Mononuclear cell (primary cell): ENCODE measurements around the gene RAD51B. TPM values are rescaled to one million over a fixed set of nuclear protein-coding genes. Genes with fewer than 3 reads are reported as not detected.

ENCODE experiments used
- H3K27me3 ChIP-seq: 2 replicates; pipeline ENCODE4 v1.6.0; 2011; ENCODE audit warnings: low read length, control low read depth; ENCODE audit not compliant: insufficient read depth
- H3K4me1 ChIP-seq: 2 replicates; pipeline ENCODE4 v1.5.1; 2011; ENCODE audit warnings: mild to moderate bottlenecking, low read length, control low read depth; ENCODE audit not compliant: insufficient read depth
- H3K4me3 ChIP-seq: 2 replicates; pipeline ENCODE4 v1.5.1; 2011; ENCODE audit warnings: mild to moderate bottlenecking, low read length, moderate library complexity
- H3K9me3 ChIP-seq: 2 replicates; pipeline ENCODE4 v1.5.1; 2011; ENCODE audit warnings: low read depth, mild to moderate bottlenecking, control low read depth, low read length
- total RNA-seq: library from RNA; depleted of rRNA; stranded (reverse); fragments of >200 nt; gene quantifications from one replicate; pipeline ENCODE4 v1.2.3, GENCODE V29; 2012

The RAD51B gene
- total RNA-seq, 1 donor = 21.4 TPM

- H3K9me3 ChIP-seq = no peaks in the 10 kb centered on the region
- no peaks in the 10 kb centered on the region for H3K27me3 ChIP-seq
- H3K4me1 ChIP-seq = peaks cover 6% of the 10 kb centered on the region
- H3K4me3 ChIP-seq = no peak overlapping the region
Measured at GRCh38 chr14:68665792-68666204, 846.2 kb downstream of the RAD51B start.

GRCh38 chr14:68666236-68666635 lies 846.7 kb downstream of the RAD51B start:
- H3K4me3 ChIP-seq = no peak overlapping the region
- H3K9me3 ChIP-seq = no peaks in the 10 kb centered on the region
- peaks cover 6% of the 10 kb centered on the region for H3K4me1 ChIP-seq
- no peaks in the 10 kb centered on the region for H3K27me3 ChIP-seq

- Histone ChIP-seq H3K4me3 (no peak overlapping the region), H3K4me1 (peaks cover 6% of the 10 kb centered on the region), H3K27me3 (no peaks in the 10 kb centered on the region), H3K9me3 (no peaks in the 10 kb centered on the region)
Measured at GRCh38 chr14:68666899-68667298, 847.3 kb downstream of the RAD51B start.

DNA sequence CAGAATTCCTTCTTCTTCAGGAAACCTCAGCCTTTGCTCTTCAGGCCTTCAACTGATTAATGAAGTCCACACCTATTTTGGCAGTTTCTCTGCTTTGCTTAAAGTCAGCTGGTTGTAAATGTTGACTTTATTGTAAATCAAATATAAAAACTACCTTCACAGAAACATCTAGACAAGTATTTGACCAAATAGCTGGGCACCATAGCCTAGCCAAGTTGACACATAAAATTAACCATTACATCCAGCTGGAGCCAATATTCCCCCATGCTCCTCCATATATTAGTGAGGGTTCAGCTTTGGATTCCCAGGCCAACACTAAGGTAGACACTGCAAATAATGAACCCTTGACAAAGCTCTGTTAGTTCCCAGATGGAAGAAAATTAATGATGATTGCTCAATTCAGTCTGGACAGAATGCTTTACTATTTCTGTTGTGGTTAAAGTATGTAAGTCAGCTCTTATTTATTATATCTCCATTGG lies 847.8 kb downstream of the RAD51B start:
- H3K27me3 ChIP-seq = no peaks in the 10 kb centered on the region
- H3K4me3 ChIP-seq = no peak overlapping the region
- H3K9me3 ChIP-seq = no peaks in the 10 kb centered on the region
- H3K4me1 ChIP-seq = peaks cover 6% of the 10 kb centered on the region

DNA sequence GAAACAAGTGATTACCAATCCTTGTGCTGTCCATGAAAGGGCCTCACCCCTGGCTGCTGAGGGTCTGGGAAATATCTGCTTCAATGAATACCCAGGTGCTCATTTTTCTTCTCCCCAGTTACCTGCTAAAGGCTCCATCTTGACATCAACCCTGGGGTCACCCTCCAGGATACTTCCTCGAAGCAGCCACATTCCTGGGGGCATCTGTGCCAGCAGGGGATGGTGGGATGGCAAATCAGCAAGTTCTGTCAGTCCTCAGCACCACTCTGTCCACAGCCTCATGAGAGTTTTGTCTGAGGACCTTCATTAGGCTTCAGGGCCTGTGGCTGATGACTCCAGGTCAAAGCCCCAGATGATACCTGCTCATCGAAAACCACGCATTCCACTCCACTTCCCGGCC lies 848.4 kb downstream of the RAD51B start:
- H3K4me3 ChIP-seq = no peak overlapping the region

DNA sequence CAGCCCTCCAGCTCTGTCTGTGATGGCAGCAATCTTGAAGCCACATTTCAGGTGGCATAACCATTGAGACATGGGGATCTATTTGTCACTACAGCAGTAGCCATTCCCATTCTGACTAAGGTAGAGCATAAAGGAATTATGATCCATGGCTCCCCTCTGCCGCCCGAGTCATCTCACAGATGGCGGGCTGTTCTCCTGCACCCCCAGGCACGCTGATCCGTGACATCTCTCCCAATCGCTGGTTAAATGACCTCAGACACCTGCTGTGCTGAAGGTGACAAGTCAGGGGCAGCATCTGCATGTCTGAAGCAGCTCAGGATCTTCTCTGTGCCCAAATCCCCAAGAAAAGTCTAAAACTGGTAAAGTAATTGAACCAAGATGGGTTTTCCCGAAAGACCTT lies 849.0 kb downstream of the RAD51B start:
- Histone ChIP-seq H3K27me3 (no peaks in the 10 kb centered on the region), H3K9me3 (no peaks in the 10 kb centered on the region), H3K4me3 (no peak overlapping the region), H3K4me1 (peaks cover 5% of the 10 kb centered on the region)

More for the DNA sequence above, 848.4 kb downstream of the RAD51B start:
- H3K27me3 ChIP-seq = no peaks in the 10 kb centered on the region
- H3K9me3 ChIP-seq = no peaks in the 10 kb centered on the region
- peaks cover 6% of the 10 kb centered on the region for H3K4me1 ChIP-seq

- Histone ChIP-seq H3K9me3 (no peaks in the 10 kb centered on the region), H3K4me1 (peaks cover 3% of the 10 kb centered on the region), H3K4me3 (no peak overlapping the region), H3K27me3 (no peaks in the 10 kb centered on the region)
Measured at GRCh38 chr14:68669111-68669511, 849.5 kb downstream of the RAD51B start.

DNA sequence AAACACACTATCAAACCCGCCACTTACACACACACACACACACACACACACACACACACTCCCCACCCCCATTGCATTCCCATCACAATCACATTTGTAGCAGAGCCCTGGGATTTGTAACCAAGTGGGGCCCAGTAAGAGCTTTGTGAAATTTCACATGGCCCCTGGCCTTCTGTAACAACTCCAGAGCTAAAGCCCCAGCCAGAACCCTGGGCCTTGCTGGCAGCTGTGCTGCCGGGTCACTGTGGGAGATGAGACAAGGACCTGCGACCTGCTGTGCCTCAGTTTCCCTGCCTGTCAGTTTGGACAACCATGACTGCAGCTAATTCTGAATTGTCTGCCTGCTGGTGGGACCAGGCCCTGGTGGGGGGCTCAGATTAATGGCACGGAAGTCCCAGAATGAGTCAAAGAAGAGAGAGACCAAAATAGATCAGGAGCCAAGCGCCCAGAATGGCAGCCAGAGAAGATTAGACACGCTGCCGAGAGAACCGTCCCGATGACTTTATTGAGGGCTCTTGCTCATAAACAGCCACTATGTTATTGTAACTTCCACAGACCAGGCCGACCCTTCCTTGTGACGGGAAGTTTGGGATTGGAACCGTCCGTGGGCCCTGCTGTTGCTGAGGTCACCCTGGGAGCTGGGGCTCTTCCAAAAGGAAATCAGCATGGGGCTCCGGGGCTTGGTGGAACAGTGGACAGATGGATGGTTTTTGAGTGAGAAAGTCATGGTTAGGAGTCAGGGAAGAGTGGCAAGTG lies 850.2 kb downstream of the RAD51B start:
- Histone ChIP-seq H3K27me3 (no peaks in the 10 kb centered on the region), H3K4me3 (no peak overlapping the region), H3K4me1 (no peaks in the 10 kb centered on the region), H3K9me3 (no peaks in the 10 kb centered on the region)

GRCh38 chr14:68670359-68670715 lies 850.8 kb downstream of the RAD51B start:
- Histone ChIP-seq H3K27me3 (no peaks in the 10 kb centered on the region), H3K9me3 (no peaks in the 10 kb centered on the region), H3K4me3 (no peak overlapping the region), H3K4me1 (no peaks in the 10 kb centered on the region)

DNA sequence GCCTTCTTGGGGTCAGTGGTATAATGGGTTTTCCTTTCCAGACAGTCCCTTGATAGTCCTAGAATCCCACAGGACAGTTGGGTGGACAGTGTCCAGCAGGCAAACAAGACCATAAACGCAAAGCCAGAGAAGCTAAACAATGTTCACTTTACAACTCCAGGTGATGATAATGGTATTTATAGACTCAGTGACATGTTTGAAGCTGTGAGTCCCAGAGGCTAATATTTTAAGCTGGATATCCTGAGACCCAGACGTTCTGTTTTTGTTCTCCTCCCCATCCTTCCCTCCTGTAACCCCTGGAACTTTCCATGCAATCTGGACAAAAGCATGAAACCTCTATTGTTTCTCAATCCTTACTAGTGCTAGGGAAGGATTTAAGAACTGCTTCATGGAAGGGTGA lies 852.3 kb downstream of the RAD51B start:
- Histone ChIP-seq H3K4me1 (no peaks in the 10 kb centered on the region), H3K27me3 (no peaks in the 10 kb centered on the region), H3K4me3 (no peak overlapping the region), H3K9me3 (no peaks in the 10 kb centered on the region)

DNA sequence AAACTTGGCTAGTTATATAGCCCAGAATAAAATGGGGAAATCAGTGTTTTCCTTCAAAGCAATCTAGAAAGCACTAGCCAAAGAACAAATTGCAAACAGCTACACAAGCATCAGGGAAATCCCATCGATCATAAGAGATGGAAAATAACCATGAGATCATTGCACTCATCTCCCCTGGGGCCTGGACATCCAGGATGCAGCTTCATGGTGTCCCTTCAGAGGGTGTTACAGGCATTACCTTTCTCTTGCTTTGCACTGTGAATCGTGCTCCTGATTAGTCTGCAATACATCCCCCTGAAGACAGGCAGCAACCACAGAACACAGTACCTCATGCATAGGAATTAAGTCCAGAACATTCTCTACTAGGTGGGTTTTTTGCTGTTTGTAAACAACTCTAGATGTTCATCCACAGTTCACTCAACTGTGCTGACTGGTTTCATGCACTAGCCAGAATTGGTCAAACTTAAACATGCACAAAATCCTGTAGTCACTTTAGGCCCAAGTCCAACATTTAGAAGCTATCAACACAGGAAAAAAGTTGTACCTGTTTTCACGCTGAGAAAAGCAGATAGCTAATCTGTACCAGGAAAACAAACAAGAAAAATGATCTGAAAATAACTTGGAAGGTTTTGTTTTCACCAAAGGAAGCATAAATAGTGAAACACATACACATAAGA lies 853.2 kb downstream of the RAD51B start:
- H3K4me3 ChIP-seq = no peak overlapping the region
- H3K4me1 ChIP-seq = no peaks in the 10 kb centered on the region
- H3K27me3 ChIP-seq = no peaks in the 10 kb centered on the region
- no peaks in the 10 kb centered on the region for H3K9me3 ChIP-seq

GRCh38 chr14:68673464-68673863 lies 853.9 kb downstream of the RAD51B start:
- H3K4me3 ChIP-seq = no peak overlapping the region
- no peaks in the 10 kb centered on the region for H3K9me3 ChIP-seq
- no peaks in the 10 kb centered on the region for H3K27me3 ChIP-seq
- no peaks in the 10 kb centered on the region for H3K4me1 ChIP-seq

DNA sequence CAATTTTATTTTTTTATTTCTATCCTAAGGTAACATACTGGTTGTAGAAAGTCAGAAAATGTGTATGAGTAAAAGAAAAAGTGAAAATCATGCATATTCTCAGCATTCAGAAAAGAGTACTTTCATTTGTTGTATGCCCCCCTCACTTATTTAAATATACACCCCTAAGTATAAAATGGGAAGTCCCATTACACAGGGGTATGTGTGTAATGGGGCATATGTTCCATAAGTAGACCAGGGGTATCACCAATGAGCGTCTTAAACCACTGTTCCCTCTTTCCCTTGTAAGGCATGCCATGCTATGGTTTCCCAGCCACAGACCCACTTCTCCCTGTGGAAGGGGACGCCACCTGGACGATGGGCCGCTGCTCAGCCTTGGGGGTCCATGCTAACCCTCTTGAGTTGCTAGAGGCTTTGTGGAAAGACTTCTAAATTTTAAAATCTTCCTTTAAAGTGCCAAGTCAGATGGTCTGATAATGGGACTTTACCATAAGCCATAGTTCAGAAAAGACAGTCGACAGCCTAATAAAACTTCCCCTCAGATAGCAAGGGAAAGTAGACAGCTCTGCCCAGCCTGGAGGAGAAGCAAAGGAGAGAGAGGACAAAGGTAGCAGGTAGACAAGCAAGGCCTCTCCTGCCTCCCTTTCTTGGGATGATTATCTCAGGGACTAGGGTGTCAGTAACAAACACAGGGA lies 855.1 kb downstream of the RAD51B start:
- no peaks in the 10 kb centered on the region for H3K9me3 ChIP-seq
- no peaks in the 10 kb centered on the region for H3K27me3 ChIP-seq
- no peak overlapping the region for H3K4me3 ChIP-seq
- no peaks in the 10 kb centered on the region for H3K4me1 ChIP-seq

DNA sequence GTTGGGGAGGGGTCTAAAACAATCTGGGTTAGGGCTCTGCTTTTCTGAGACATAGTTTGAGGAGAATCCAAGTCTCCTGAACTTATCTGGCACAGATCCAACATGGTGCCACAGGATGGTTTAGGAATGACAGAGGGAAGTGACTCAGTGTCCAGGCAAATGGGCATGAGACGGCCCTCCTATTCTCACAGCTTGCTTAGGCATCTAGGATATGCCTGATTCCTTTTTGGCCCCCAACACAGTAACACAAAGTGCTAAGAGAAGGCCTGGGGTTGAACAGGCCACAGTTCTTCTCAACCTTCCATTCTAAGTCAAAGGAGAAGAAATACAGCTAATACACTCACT lies 855.6 kb downstream of the RAD51B start:
- Histone ChIP-seq H3K27me3 (no peaks in the 10 kb centered on the region), H3K4me3 (no peak overlapping the region), H3K4me1 (no peaks in the 10 kb centered on the region), H3K9me3 (no peaks in the 10 kb centered on the region)

DNA sequence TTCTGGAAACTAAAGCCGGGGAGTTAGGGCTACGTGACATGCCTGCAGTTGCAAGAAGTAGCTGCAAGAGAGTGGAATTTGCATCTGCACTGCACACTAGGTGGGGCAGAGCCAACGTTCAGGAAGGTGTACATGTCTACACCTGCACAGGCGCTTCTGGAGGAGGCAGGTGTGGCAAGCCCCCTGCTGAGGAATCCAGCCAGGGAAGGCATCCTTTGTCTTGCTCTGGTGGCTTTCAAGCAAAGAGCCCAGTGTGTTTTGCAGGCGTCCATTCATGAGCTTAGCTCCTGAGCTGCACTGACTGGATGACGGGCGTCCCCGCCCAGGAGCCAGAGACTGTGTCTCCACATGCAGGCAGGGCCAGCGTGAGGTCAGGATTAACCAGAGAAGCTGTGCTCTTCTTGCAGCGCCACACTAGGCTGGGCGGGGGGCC lies 856.9 kb downstream of the RAD51B start:
- Histone ChIP-seq H3K4me1 (peaks cover 12% of the 10 kb centered on the region), H3K27me3 (no peaks in the 10 kb centered on the region), H3K9me3 (no peaks in the 10 kb centered on the region), H3K4me3 (no peak overlapping the region)
